ENCODE results near the gene ANKRD23.

The ANKRD23 gene

GRCh38 chr2:96853321-96853720 is 9.5 kb upstream of the ANKRD23 start:
- TF ChIP-seq CTCF (IDR thresholded peaks at IDR 0.05; ENCODE audit: low read depth, low read length, missing control alignments) = no peak
- no peak overlapping the region for H3K4me3 ChIP-seq (ENCODE audit: low read depth, low read length)
- no peak for DNase-seq (ENCODE audit: low read depth)

GRCh38 chr2:96852667-96853066 is 8.8 kb upstream of the ANKRD23 start:
- DNase-seq (ENCODE audit: low read depth) = no peak
- no peak overlapping the region for H3K4me3 ChIP-seq (ENCODE audit: low read depth, low read length)
- TF ChIP-seq CTCF (IDR thresholded peaks at IDR 0.05; ENCODE audit: low read depth, low read length, missing control alignments) = no peak

GRCh38 chr2:96848264-96848663 is 4.4 kb upstream of the ANKRD23 start:
- H3K4me3 ChIP-seq (ENCODE audit: low read depth, low read length) = no peak overlapping the region
- TF ChIP-seq CTCF (IDR thresholded peaks at IDR 0.05; ENCODE audit: low read depth, low read length, missing control alignments) = no peak
- DNase-seq (ENCODE audit: low read depth) = no peak

- no peak overlapping the region for H3K4me3 ChIP-seq (ENCODE audit: low read depth, low read length)
- no peak for DNase-seq (ENCODE audit: low read depth)
- TF ChIP-seq CTCF (IDR thresholded peaks at IDR 0.05; ENCODE audit: low read depth, low read length, missing control alignments) = no peak
Observed at GRCh38 chr2:96847586-96847985, 3.8 kb upstream of the ANKRD23 start.

GRCh38 chr2:96846825-96847224 is 3.0 kb upstream of the ANKRD23 start:
- no peak for TF ChIP-seq CTCF (IDR thresholded peaks at IDR 0.05; ENCODE audit: low read depth, low read length, missing control alignments)
- H3K4me3 ChIP-seq (ENCODE audit: low read depth, low read length) = no peak overlapping the region
- DNase-seq (ENCODE audit: low read depth) = no peak

GRCh38 chr2:96844405-96844808 is 586 bp upstream of the ANKRD23 start:
- no peak overlapping the region for H3K4me3 ChIP-seq (ENCODE audit: low read depth, low read length)
- no peak for DNase-seq (ENCODE audit: low read depth)
- no peak for TF ChIP-seq CTCF (IDR thresholded peaks at IDR 0.05; ENCODE audit: low read depth, low read length, missing control alignments)

GRCh38 chr2:96842600-96842999 is 1.2 kb downstream of the ANKRD23 start:
- DNase-seq (ENCODE audit: low read depth) = no peak
- no peak for TF ChIP-seq CTCF (IDR thresholded peaks at IDR 0.05; ENCODE audit: low read depth, low read length, missing control alignments)
- no peak overlapping the region for H3K4me3 ChIP-seq (ENCODE audit: low read depth, low read length)
